Measurements from ENCODE around the gene LCNL1. TPM values are rescaled to one million over a fixed set of nuclear protein-coding genes. Genes with fewer than 3 reads are reported as not detected.

The LCNL1 gene
- total and polyA plus RNA-seq, 2 of the 13 experiments (the other 11 are each of a cell fraction or from before 2014, with no cell fraction given) = not detected

DNA sequence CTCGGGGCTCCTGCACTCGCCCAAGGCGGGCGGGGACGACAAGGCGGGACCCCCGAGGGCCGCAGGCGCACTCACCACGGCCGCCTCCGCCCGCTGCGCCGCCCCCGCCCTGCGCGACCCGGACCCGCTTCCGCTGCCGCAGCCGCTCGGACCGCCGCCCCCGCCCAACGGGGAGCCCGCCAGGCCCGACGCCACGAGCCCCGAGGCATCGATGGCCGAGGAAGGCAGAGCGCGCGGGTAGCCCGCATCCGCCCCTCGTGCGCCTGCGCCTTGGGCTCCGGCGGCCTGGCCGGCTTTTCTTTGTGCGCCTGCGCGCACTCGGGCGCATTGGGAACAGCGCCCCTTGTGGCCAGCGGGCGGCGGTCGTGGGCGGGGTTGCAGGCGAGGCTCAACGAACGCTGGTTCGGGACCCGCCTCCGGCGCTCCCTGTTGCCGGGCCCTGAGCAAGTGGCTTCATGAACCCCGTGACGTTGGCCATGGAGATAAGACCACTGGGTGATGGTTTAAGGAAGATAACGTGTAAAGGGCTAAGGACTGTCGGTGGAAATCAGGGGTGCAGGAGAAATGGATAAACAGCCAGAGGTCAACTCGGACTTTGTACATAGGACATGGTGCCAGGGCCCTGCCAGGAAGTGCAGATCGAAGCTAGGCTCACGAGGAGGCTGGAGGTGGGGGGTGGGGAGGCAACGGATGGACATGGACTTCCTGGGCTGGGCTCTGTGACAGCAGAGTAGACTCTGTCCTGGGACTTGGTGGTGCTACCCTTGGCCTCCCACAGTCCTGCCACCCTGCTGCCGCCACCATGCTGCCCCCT is 38.1 kb upstream of the LCNL1 start, which contains the start of the genes C8G and FBXW5 (continued):
- TF ChIP-seq, protein P1, sequence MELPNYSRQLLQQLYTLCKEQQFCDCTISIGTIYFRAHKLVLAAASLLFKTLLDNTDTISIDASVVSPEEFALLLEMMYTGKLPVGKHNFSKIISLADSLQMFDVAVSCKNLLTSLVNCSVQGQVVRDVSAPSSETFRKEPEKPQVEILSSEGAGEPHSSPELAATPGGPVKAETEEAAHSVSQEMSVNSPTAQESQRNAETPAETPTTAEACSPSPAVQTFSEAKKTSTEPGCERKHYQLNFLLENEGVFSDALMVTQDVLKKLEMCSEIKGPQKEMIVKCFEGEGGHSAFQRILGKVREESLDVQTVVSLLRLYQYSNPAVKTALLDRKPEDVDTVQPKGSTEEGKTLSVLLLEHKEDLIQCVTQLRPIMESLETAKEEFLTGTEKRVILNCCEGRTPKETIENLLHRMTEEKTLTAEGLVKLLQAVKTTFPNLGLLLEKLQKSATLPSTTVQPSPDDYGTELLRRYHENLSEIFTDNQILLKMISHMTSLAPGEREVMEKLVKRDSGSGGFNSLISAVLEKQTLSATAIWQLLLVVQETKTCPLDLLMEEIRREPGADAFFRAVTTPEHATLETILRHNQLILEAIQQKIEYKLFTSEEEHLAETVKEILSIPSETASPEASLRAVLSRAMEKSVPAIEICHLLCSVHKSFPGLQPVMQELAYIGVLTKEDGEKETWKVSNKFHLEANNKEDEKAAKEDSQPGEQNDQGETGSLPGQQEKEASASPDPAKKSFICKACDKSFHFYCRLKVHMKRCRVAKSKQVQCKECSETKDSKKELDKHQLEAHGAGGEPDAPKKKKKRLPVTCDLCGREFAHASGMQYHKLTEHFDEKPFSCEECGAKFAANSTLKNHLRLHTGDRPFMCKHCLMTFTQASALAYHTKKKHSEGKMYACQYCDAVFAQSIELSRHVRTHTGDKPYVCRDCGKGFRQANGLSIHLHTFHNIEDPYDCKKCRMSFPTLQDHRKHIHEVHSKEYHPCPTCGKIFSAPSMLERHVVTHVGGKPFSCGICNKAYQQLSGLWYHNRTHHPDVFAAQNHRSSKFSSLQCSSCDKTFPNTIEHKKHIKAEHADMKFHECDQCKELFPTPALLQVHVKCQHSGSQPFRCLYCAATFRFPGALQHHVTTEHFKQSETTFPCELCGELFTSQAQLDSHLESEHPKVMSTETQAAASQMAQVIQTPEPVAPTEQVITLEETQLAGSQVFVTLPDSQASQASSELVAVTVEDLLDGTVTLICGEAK (IDR thresholded peaks at IDR 0.05) = no peak
- TF ChIP-seq, protein P1 (CRISPR knock-in tag; IDR thresholded peaks at IDR 0.05) = peak; percentile 72; the same call in 1 of the 2 replicates
- TF ChIP-seq REST (IDR thresholded peaks at IDR 0.05; ENCODE audit: borderline replicate concordance in 1 of 2, low read depth in 1 of 2, low read length in 2 of 2) (no peak), MZF1 (CRISPR knock-in tag; IDR thresholded peaks at IDR 0.05; ENCODE audit: borderline replicate concordance) (no peak), ZNF782 (CRISPR knock-in tag; IDR thresholded peaks at IDR 0.05; ENCODE audit: borderline replicate concordance) (peak; percentile 47; the same call in 1 of the 2 replicates), CHD4 (IDR thresholded peaks at IDR 0.05; ENCODE audit: borderline replicate concordance, low read length) (peak; percentile 95), MYNN (CRISPR knock-in tag; IDR thresholded peaks at IDR 0.05; ENCODE audit: low read depth) (no peak), NFKBIZ (CRISPR knock-in tag; IDR thresholded peaks at IDR 0.05) (0 out of 2 replicates have a peak, but pooled peaks have one; percentile 47)
- TF ChIP-seq, protein P2, sequence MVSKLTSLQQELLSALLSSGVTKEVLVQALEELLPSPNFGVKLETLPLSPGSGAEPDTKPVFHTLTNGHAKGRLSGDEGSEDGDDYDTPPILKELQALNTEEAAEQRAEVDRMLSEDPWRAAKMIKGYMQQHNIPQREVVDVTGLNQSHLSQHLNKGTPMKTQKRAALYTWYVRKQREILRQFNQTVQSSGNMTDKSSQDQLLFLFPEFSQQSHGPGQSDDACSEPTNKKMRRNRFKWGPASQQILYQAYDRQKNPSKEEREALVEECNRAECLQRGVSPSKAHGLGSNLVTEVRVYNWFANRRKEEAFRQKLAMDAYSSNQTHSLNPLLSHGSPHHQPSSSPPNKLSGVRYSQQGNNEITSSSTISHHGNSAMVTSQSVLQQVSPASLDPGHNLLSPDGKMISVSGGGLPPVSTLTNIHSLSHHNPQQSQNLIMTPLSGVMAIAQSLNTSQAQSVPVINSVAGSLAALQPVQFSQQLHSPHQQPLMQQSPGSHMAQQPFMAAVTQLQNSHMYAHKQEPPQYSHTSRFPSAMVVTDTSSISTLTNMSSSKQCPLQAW (CRISPR knock-in tag; IDR thresholded peaks at IDR 0.05) = peak; percentile 37; the same call in 1 of the 2 replicates
- TF ChIP-seq, protein P3, sequence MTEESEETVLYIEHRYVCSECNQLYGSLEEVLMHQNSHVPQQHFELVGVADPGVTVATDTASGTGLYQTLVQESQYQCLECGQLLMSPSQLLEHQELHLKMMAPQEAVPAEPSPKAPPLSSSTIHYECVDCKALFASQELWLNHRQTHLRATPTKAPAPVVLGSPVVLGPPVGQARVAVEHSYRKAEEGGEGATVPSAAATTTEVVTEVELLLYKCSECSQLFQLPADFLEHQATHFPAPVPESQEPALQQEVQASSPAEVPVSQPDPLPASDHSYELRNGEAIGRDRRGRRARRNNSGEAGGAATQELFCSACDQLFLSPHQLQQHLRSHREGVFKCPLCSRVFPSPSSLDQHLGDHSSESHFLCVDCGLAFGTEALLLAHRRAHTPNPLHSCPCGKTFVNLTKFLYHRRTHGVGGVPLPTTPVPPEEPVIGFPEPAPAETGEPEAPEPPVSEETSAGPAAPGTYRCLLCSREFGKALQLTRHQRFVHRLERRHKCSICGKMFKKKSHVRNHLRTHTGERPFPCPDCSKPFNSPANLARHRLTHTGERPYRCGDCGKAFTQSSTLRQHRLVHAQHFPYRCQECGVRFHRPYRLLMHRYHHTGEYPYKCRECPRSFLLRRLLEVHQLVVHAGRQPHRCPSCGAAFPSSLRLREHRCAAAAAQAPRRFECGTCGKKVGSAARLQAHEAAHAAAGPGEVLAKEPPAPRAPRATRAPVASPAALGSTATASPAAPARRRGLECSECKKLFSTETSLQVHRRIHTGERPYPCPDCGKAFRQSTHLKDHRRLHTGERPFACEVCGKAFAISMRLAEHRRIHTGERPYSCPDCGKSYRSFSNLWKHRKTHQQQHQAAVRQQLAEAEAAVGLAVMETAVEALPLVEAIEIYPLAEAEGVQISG (CRISPR knock-in tag; IDR thresholded peaks at IDR 0.05) = peak; percentile 50; the same call in 1 of the 2 replicates
